NCI-H774 (cell line): ENCODE measurements around the gene KLHL29.

ENCODE experiments used
- DNase-seq: peaks from one replicate; lab custom pipeline; 2025; lab: John Stamatoyannopoulos, UW

Gene KLHL29

GRCh38 chr2:23682481-23682880, 297.5 kb downstream of the KLHL29 start:
- DNase-seq: no peak

- no peak for DNase-seq
Measured at GRCh38 chr2:23683001-23683400, 298.0 kb downstream of the KLHL29 start.

GRCh38 chr2:23684395-23685176, 299.6 kb downstream of the KLHL29 start:
- no peak for DNase-seq

- DNase-seq: no peak
Measured at GRCh38 chr2:23685181-23685580, 300.2 kb downstream of the KLHL29 start.

- no peak for DNase-seq
Measured at GRCh38 chr2:23685706-23686105, 300.7 kb downstream of the KLHL29 start.

GRCh38 chr2:23686405-23687029, 301.5 kb downstream of the KLHL29 start:
- no peak for DNase-seq

GRCh38 chr2:23687214-23687613, 302.2 kb downstream of the KLHL29 start:
- no peak for DNase-seq

GRCh38 chr2:23687713-23688112, 302.7 kb downstream of the KLHL29 start:
- DNase-seq: no peak

- DNase-seq: no peak
Measured at GRCh38 chr2:23688486-23689130, 303.6 kb downstream of the KLHL29 start.

GRCh38 chr2:23689131-23689700, 304.2 kb downstream of the KLHL29 start:
- no peak for DNase-seq

GRCh38 chr2:23689891-23690290, 304.9 kb downstream of the KLHL29 start:
- DNase-seq: no peak

- DNase-seq: no peak
Measured at GRCh38 chr2:23690421-23691105, 305.6 kb downstream of the KLHL29 start.

GRCh38 chr2:23691106-23691470, 306.1 kb downstream of the KLHL29 start:
- DNase-seq: no peak

- DNase-seq: no peak
Measured at GRCh38 chr2:23691565-23691964, 306.6 kb downstream of the KLHL29 start.

- no peak for DNase-seq
Measured at GRCh38 chr2:23692263-23692662, 307.3 kb downstream of the KLHL29 start.

GRCh38 chr2:23692851-23693605, 308.0 kb downstream of the KLHL29 start:
- DNase-seq: no peak

- DNase-seq: no peak
Measured at GRCh38 chr2:23693606-23693951, 308.6 kb downstream of the KLHL29 start.

GRCh38 chr2:23694058-23695045, 309.4 kb downstream of the KLHL29 start:
- DNase-seq: no peak

- DNase-seq: no peak
Measured at GRCh38 chr2:23695214-23695889, 310.4 kb downstream of the KLHL29 start.
